Brain pericyte (primary cell): ENCODE results near the gene ARPC5.
"Not testable (repeated sequence)": the region's sequence is repeated elsewhere in the genome, so short reads cannot be mapped to it uniquely, and the experiment has no call there.

ENCODE experiments used
- DNase-seq: peaks from one replicate; pipeline ENCODE4 v3.0.0-alpha.2; 2012; ENCODE audit warnings: low read depth, low spot score

Gene ARPC5

DNA sequence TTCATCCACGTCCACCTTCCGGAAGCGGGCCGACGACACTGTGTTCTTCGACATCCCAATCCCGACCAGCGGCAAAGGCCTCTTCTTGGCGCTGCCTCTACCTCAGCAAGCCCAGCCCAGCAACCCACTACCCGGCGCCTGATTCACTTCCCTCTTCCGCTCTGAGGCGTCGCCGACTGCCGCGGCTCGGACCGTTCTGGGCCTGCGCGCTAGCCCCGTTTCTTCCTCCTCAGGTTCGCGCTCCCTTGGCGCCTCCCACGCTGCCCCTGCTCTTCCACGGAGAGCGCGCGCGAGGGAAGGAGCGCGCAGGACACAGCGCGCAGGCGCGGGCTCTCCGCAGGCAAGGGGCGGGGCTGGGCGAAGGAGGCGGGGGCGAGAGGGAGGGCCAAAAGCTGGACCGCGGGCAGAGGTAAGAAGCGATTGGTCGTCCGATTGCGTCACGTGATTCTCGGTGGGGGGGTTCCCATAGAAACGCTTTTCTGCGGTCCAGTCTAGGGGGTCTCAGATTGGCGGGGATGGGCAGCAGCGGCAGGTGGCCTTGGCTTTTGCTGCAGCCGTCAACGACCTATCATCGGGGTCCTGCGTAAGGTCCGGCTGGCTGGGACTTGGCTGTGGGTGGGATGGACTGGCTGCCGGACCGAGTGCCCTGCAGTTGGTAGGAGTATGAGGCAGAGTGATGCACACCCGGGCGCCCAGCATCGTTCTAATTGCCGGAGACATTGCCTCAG lies at the start of gene ARPC5:
Gene ARPC5, minus strand, starts transcription at position 178 of the 728 bp plus-strand sequence. Its CDS starts 124 bp downstream, at position 54.
- DNase-seq: peak; percentile 99

DNA sequence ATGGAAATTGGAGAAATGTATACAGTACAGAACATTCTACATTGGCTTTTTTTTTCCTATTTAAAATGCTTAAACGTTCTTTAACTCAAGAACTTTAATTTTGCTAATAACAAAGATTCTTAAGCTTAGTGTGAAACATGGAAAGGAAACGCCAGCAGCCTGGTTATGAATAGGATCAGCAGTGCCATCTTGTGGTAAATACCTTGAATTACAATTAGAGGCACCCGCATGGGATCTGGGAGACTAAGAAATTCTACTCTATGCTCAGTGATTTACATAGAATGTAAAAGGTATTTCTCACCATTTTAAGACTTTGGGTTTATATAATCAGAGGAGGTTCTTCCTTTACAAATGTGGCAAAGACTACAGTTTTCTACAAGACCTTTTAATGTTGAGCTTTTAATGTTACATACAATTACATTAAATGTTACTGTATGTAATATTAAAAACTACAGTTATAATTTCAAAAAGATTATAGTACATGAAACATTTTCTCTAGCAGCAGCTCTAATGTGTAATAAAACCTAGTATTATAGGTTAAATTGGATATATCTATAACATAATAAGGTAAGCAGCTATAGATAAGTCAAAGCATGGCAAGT lies 49.6 kb upstream of the ARPC5 start:
- no peak for DNase-seq

DNA sequence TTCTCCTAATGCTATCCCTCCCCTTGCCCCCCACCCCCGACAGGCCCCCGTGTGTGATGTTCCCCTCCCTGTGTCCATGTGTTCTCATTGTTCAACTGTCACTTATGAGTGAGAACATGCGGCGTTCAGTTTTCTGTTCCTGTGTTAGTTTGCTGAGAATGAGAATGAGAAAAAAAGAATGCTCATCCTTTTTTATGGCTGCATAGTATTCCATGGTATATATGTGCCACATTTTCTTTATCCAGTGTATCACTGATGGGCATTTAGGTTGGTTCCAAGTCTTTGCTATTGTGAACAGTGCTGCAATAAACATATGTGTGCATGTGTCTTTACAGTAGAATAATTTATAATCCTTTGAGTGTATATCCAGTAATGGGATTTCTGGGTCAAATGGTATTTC lies 43.8 kb upstream of the ARPC5 start:
- not testable (repeated sequence) for DNase-seq

DNA sequence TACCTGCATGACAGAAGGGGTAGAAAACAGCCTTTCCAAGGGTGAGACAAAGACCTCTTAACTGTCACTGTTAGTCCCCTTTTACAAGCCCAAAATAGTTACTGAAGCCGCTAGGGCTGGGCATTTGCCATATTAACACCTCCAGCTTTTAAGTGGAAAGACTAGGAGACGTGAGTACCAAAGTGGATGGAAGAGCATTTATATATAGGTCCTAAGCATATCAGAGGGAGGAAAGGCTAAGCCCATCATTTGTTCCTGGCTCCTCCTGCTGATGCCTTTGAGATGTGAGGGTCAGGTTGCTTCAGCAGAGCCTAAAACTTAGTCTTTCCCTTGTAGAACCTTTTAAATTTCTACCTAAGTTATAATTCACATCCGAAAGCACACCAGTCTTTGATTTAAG lies 43.2 kb upstream of the ARPC5 start:
- DNase-seq: no peak

DNA sequence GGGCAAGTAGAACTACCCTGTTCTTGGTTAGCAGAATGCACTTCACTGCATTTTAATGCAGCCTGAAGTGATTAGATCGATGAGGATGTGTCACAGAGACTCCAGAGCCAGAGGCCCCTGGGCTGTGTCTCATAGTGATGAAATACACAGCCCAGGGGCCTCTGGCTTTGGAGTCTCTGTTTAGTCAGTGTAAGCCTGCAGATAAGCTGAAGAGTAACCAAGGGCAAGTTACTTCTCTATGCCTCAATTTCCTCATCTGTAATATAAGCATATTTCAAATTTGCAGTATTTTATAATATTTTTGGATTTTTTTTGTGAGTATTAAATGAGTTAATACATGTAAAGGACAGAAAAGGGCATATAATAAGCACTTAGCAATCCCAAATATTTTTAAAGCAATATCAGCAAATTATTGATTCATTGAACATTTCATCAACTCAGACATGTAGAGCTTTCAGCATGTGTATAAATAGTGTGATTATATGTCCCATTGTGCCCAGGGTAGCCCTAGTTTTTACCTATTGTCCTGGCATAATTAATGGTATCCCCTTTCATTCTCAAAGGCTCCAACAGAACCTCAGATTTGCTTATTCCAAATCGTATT lies 41.1 kb upstream of the ARPC5 start:
- DNase-seq: no peak

DNA sequence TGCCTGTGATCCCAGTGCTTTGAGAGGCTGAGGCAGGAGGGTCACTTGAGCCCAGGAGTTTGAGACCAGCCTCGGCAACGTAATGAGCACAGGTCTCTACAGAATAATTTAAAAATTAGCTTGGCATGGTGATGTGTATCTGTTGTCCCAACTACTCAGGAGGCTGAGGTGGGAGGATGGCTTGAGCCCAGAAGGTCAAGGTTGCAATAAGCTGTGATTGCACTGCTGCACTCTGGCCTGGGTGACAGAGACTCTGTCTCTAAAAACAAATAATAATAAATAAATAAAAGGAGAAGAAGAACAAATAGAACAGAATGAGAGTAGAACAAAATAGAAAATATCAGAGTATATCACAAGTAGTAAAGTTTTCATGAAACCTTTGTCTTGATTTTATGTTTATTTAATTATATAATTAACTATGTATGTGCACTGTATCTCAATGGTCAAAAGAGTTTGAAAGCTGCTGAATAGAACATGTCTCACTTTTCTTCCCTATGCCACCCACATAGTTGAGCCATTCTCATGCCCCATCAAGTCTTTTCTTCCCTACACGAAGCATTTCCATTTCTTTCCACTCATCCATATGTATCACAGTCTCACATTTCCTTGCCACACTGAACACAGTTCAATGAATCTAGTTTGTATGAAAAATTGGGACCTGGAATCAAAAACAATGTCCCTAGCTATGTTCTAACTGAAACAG lies 40.5 kb upstream of the ARPC5 start:
- no peak for DNase-seq

DNA sequence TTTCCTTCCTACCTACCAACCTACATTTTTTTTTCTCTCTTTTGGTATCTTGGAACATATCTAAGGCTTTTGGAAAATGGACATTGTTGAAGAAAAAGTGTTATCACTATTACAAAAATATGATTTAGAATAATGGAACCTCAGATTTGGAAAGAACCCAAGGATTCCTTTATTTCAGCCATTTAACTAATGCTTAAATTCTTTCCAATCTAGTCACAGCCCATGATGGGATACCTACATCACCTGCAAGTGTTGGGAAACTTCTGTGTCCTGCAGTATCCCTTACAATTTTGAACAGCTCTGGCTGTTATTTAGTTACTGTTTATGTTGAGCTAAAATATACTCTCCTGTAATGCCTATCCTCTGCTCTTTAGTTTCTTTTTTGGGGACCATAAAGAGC lies 39.8 kb upstream of the ARPC5 start:
- no peak for DNase-seq

DNA sequence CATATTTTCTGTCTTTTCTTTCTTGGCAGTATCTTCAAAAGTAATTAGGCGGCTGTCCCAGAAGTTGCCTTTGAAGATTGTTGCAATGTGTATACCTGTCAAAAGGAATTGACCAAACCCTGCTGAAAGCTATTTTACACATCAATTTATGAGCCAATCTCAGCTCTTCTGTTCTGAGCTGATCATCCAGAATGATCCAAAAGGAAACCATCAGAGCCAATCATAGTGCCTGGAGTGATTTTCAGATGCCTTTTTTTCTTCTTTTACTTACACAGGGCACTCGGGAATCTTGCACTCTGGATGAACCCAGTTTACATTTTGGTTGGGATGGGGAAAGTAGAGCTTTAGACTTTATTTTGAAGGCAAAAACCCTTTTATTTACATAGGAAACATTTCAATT lies 39.3 kb upstream of the ARPC5 start:
- DNase-seq: no peak

DNA sequence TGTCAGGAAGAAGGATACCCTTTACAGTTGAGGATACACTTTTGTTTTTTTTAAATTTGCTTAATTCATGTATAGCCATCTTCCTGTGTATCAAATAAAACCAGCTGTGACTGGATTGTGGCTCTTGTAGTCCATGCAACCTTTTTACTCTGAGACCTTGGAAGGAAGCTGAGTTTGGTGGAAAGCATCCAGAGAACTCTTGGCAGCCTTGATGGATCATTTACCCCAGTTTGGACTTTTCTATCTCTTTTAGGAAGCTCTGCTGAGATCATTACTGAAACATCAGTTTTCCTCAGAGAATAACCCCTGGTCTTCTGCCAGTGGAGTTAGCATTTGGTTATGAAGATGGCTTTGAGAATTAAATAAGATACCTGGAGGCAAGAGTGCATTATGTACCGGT lies 38.8 kb upstream of the ARPC5 start:
- DNase-seq: no peak

DNA sequence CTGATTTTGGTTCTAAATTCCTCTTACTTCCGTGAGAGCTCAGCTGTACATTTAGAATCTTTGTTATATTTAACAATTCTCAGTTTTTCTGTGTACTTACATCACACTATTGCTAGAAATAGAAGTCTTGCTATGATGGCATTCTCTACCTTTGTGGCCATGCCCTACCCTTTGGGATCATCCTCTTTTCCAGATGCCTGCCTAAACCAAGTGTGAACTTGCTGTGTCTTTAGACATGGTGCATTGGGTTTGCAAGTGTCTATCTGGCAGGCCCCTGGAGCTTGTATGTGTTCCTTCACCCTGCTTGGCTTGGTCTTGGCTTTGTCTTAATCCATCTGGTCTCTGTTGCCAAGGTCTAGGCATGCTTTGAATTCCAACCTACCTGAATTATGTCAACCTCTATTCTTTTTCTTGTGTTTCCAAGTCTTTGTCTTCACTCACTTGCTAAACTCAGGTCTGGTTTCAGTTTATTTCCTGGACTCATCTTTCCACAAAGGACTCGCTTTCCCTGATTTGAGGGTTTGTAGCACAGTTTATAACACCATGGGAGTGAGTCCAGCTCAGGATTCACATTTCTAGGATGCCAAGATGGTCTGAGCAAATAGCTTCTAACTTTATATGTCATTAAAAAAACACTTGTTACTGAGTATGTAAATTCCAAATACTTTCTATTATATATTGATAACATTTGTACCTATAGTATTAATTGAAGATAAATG lies 38.2 kb upstream of the ARPC5 start:
- DNase-seq: no peak

DNA sequence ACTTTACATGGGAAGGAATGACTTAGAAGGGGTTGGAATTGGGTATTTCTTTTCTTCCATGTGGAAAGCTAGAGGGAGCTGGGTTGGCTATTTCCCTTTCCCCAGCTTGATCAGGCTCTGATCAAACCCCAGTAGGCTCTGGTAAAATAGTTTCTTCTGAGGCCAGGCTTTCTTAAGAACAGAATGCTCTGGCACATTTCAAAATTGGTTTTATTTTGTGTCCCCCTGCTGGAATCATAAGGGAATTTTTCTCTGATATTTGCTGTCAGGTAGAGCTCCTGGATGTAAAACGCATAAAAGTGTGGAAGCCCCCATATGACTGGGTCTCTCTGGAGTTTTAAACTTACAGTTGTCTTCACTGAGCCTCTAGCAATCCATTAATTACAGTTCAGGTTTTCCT lies 34.6 kb upstream of the ARPC5 start:
- no peak for DNase-seq

DNA sequence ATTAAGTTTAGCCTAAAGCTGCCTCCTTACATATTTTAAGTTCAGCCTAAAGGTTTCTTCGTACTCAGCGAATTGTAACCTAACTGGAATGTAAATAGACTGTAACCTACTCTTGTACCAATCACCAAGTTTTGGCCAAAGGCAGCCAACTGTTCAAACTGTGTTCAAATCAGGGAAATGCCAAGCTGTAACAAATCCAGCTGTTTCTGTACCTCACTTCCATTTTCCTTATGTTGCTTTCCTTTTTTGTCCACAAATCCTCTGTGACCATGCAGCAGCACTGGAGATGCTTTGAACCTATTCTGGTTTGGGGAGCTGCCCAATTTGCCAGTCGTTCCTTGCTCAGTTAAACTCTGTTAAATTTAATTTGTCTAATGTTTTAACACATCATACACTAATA lies 20.8 kb upstream of the ARPC5 start:
- no peak for DNase-seq

DNA sequence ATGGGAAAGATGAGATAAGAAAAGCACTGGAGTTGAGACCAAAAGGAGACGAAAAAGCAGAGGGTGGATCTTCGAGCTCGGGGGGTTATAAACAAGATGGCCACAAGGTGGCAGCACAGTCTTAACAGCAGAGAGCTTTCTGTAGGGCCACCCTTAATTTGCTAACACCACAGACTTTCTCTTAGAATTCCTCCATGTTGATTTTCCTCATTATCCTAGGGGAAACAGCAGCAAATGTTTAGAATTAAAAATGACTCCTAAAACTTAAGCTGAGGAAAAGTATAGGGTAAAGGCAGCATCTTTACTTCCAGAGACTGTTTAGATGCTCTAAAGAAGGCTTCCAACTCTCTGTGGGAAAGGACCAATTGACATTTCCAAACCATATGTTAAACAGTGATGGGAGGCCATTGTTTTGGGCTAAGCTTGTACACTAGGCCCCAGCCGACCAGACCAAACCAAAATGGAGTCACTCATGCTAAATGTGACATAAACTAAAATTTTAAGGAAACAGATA lies 20.0 kb upstream of the ARPC5 start:
- DNase-seq: peak; percentile 36

DNA sequence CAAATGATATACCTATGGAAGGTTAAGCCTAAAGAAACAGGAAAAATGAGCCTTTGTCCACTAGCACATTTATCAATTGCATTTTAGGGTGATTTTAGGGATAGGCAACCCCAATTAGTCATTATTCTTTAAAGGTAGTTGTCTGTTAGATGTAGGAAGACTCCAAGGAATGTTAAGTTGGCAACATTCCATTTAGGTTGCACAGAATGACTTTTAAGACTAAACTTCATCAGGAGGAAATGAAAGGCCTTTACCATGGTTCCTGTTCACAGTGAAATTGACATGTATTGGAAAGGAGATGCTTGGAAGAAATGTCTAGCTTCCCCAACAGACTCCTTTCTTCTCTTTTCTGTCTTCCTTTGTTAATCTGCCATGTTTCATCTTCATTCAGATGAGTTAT lies 19.1 kb upstream of the ARPC5 start:
- DNase-seq: no peak

DNA sequence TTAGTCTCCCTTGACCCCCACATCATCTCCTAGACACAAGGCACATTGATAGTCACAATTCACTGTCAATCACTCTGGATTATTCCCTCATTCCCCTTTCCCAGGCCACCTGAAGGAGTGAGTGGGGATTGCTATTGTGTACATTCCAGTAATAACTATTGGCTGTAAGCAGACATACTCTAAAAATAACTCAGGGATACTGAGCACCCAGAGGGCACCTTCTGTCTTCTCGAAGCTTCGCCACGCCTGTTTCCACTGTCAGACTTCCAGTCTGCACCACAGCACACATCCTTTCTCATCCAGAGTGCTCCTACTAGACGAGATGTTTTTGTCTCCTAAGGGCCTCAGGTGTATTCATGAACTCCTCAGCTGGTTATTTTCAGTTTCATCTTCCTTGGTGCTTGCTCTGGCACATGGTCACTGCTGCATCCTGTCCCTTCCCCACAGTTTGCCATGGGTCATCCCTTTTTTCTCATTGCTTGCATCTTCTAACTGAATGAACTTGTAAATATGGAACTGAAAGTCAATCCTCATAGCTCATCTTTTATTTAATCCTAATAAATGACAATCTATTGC lies 18.4 kb upstream of the ARPC5 start:
- no peak for DNase-seq

DNA sequence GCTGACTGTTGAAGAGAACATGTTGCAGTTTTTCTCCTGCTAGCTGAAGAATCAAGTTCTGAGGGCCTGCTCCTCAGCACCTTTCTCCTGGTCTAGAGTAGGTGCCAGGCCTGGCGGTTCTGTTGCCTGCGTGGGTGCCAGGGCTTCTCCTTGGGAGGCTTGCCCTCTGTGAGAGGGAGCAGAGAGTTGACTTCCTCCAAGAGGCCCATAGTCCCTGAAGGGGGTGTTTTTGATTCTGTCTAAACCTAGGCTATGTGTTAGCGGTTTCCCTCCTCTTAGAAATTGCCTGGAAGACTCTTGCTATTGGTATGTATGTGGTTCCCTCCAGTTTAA lies 17.8 kb upstream of the ARPC5 start:
- no peak for DNase-seq

DNA sequence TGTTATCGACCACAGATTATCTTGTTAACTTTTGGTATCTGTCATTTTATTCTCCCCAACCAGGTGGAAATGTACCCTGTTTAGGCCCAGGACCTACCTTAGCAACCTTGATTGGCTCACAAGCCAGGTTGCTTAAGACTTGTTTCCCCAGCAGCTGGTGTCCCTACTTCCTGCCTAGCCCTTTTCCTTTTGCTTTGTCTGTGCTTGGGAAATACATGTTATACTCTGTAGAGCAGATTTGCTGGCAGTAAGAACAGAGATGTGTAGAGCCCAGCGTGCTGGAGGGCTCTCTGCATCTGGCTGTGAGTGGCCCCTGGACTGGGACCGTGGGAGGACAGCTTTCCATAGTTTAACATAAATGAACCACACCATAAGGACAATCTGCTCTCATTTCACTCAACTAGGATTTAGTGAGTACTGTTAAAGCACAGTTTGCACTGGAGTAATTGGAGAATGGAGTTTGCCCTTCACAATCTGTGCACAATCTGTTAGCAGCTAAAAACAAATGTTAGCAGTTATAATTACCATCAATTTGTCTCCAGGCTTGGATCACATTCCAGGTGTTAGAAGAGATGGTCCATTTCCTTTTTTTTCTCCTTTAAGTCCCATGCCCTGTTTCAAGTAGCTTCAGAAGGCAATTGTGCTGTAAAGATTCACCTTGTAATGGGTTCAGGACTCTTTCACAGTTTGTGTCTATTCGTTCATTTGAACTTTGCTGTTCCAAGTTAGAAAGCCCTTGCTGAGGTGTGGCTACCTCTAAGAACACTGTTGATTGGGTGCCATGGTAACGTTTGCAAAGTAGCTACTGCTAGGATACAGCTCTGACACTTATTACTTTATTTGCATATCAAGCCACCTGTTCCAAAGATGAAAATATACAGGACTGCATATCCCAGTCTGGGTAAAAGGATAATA lies 17.2 kb upstream of the ARPC5 start, which contains the start of gene APOBEC4:
Gene APOBEC4, minus strand, starts transcription at position 770 of the 915 bp plus-strand sequence. CDS start 4,535 bp downstream, outside the sequence.
- no peak for DNase-seq

DNA sequence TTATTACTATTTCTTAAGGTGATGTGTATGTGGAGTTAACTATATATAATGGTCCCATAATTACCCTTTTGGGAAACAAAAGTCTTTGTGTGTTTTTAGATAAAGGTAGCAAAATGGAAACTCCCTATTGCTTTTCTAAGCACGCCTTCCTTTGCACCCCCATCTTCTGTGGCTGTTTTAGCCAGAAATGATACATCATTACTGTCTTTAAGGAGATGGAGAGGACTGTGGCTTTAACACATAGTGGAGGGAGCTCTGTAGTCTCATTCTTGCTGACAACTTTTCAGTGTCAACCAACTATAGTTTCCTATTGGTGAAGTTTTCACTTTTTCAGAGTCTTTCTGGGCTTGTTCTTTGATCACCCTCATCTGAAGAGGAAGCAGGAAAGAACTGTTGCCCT lies 16.5 kb upstream of the ARPC5 start:
- no peak for DNase-seq

DNA sequence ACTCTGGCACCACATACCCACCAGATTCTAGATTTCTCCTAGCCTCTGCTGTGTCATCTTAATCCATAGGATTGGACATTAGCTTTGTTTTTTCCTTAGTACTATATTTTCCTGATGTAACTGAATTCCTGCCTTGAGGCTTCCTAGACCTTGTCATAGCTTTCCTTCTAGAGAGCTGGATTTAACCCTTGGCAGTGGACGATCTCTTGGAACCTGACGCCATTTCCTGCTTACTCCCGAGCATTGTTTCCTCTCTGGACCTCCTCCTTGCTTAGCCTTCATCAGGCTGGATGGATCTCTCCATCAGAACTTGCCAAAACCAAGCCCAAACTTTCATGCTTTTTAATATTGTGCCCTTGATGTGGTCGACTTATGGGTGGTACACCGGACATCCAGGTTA lies 16.0 kb upstream of the ARPC5 start:
- no peak for DNase-seq

DNA sequence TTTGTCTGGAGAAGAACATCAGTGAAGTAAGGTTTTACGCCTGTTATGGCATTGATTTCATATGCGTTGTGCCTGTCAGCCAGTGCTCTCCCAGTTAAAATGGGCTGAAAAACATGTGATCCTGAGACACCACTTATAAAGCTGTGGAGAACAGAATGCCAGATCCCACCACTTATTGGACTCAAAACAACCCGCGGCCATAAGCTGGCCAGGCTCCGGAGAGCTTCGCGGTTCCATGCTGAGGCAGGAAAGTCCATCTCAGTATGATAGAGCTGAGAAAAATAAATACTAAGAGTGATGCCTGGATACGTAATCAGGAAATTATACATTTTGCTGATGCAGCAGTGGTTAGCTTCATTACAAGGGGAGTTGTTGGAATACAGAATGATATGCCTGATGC lies 12.5 kb upstream of the ARPC5 start:
- DNase-seq: peak; percentile 37
